Right lobe of liver (tissue), 4 donors: ENCODE data around the gene MIDN.

Experiments
- POLR2A ChIP-seq: fragments of 450-650 bp; IDR thresholded peaks from one replicate; pipeline ENCODE4 v1.6.1; 2017; ENCODE audit warnings: antibody characterized with exemption, mild to moderate bottlenecking
- TF ChIP-seq, protein P1 (sequence below), 4 donors: fragments of 200-600 bp in 3 of 4; fragments of 450-650 bp in 1 of 4; IDR thresholded peaks; one replicate each; pipeline versions ENCODE4 v1.5.1 to v1.8.0; 2016 to 2022; ENCODE audit warnings: antibody characterized with exemption in 4 of 4, mild to moderate bottlenecking in 2 of 4
- donor health status: DM: no; HTN: no; CAD: no.
- donor health status: DM: no; HTN: no; CAD: no.
- donor health status: DM: no; HTN: yes; CAD: no.

DNA sequence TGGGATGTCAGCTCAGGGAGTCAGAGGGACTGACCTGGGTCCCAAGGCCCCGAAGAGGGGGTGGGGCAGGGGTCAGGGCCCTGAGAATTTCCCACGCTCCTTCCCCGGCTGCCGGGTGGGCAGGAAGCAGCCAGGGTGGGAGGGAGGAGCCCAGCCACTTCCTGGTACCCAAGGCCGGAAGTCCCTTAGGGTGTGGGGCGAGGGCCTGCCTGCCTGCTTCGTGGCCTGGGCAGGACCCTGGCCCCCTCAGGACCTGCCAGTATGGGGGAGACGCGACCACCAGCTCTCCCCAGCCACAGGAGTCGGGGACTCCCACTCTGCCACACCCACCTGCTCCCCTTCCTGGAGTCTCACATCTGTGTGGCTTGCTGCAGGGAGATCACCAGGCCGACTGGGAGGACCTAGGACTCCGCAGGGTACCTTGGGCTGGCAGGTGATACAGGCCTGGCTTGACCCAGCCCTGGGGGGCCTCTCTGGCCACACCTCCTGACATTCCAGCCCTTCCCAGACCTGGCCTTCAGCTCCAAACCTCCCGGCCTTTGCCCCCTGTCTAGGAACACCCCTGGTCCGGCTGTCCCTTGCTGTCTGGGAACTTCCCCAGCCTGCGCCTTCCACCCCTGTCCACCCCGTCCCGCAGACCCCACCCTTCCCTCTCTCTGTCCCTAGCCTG lies 11.0 kb downstream of the MIDN start:
- TF ChIP-seq, protein P1, sequence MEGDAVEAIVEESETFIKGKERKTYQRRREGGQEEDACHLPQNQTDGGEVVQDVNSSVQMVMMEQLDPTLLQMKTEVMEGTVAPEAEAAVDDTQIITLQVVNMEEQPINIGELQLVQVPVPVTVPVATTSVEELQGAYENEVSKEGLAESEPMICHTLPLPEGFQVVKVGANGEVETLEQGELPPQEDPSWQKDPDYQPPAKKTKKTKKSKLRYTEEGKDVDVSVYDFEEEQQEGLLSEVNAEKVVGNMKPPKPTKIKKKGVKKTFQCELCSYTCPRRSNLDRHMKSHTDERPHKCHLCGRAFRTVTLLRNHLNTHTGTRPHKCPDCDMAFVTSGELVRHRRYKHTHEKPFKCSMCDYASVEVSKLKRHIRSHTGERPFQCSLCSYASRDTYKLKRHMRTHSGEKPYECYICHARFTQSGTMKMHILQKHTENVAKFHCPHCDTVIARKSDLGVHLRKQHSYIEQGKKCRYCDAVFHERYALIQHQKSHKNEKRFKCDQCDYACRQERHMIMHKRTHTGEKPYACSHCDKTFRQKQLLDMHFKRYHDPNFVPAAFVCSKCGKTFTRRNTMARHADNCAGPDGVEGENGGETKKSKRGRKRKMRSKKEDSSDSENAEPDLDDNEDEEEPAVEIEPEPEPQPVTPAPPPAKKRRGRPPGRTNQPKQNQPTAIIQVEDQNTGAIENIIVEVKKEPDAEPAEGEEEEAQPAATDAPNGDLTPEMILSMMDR (IDR thresholded peaks at IDR 0.05) = no peak
- peak; percentile 69 for TF ChIP-seq POLR2A
